DMS153 treated with DMSO at 0.1 percent for 48 hours (cell line): ENCODE data around the gene RAPGEF3.

Source experiments
- DNase-seq: peaks from one replicate; lab custom pipeline; 2025; ENCODE audit not compliant: unreplicated experiment; lab: John Stamatoyannopoulos, UW

RAPGEF3 gene

GRCh38 chr12:47777741-47778558 lies 19.3 kb upstream of the RAPGEF3 start:
- DNase-seq: no peak

DNA sequence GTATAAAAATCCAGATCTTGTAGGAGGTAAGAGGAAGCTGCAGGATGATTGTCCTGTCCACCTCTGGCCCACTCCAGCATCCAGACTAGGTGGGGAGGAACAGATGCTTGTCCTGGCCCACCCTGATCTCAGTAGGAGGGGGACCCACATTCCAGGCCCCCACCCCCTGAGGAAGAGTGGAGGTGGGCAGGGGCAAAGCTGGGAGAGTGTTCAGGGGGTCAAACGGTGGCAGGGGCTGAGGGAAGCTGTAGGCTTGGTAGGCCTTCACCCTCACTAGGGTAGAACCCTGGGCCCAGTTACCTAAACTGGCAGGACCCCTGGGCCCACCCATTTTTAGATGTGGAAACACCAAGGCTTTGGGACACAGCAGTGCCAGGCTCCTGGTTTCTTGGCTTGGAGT lies 18.5 kb upstream of the RAPGEF3 start:
- no peak for DNase-seq

DNA sequence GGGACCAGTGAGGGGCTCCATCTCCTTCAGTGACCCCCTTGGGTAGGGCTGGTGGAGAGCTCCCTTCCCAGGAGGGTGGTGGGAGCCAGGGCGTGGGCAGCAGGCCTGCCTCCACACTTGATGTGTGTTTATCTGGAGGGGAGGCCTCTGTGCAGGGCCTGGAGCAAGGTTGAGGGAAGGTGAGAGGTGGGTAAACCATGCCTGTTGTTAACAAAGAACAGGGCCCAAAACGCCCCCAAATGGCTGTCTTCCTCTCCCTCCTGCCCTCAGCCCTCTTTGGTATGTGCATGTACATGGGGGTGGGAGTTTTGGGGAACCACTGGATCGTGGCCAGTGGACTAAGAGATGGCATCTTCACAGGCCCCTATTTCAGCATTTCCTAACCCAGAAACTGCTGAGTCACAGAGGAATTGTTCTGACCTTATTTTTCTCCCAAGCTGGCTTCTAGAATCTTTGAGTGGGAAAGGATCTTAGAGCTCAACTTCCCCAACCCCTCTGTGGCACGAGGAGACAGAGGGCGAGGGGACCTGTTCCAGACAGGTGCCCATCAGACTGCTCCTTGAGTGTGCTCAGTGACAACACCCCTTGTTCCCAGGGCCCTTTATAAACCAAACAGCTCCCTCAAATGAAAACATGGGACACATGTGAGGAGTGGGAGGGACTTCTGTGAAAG lies 17.9 kb upstream of the RAPGEF3 start:
- DNase-seq: no peak

- DNase-seq: no peak
Observed at GRCh38 chr12:47775100-47775911, 16.6 kb upstream of the RAPGEF3 start.

GRCh38 chr12:47774663-47775062 lies 16.0 kb upstream of the RAPGEF3 start:
- DNase-seq: no peak

DNA sequence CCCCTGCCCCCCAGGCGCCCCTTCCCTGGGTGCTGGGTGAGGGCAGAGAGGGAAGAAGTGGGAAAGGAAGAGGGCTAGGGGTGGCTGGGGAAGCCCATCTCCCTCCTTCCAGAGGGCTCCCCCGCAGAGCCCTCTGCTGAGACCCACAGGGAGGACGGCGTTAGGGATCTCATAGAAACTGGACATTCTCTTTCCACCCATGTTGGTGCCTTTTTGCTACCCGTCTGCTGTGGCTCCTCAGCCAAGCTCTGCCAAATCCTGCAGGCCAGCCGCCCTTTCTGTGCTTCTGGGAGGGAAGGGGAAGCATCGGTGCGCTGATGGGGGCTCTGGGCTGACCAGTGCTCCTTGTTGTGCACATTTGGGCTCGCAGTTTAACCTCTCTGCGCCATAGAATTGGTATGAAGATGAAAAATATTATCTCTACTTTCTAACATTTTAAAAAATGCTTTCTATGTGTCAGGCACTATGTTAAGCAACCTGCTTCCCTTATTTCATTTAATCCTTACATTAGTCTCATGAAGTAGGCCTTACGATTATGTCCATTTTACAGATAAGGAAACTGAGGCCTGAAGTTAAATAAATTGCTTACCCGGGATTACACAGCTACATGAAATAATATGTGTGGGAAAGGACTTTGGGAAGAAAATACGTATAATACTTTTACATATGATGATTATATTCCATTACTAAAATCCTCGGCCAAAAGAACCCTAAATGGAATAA lies 15.3 kb upstream of the RAPGEF3 start:
- no peak for DNase-seq

GRCh38 chr12:47773062-47773857 lies 14.6 kb upstream of the RAPGEF3 start, which contains the start of gene SLC48A1:
SLC48A1 (plus strand) TSS chr12:47773238; CDS start chr12:47773305, 67 bp downstream.
- peak; percentile 30 for DNase-seq

DNA sequence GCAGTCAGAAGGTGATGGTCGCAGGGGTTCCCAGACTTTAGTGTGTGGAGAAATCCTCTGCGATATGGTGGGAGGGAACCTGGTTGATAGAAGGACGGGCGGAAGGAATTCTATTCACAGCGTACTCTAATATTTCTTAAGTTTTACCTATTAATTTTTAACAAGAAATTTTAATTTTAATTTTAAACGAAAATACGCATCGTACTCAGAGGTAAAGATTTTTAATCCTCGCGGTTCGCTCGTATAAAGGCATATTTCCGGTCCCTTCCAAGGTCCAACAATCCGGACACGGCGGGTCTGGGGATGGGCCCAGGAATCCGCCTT lies 14.0 kb upstream of the RAPGEF3 start:
- DNase-seq: no peak

DNA sequence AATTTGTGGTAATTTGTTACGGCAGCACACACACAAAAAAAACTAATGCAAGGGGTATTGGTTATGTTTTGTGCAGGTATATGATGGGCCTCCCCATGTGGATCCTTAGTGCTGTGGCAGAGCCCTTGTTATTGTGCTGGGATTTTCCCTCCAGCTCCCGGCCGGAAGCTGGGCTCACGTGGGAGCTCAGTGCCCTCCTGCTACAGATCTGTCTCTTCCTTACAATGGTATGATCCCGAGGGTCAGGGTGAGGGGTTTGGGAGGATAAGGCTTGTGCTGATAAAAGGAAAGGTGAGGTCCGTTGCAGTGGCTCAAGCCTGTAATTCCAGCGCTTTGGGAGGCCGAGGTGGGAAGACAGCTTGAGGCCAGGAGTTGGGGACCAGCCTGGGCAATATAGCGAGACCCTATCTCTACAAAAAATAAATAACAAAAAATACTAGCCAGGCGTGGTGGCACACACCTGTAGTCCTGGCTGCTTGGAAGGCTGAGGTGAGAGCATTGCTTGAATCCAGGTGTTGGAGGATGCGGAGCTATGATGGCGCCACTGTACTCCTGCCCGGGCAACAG lies 13.5 kb upstream of the RAPGEF3 start:
- DNase-seq: no peak

DNA sequence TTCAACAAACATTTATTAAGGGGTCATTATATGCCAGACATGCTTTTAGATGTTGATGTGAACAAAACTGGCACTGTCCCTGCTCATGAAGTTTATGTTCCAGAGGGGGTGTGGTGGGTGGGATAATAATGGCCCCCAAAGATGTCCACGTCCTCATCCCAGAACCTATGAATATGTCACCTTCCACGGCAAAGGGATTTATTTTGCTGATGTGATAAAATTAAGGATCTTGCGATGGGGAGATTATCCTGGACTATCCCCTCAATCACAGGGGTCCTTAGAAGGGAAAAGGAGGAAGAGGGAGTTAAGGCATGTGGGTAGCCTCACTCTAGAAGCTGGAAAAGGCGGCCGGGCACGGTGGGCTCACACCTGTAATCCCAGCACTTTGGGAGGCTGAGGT lies 12.6 kb upstream of the RAPGEF3 start:
- DNase-seq: no peak

GRCh38 chr12:47770086-47770726 lies 11.5 kb upstream of the RAPGEF3 start:
- no peak for DNase-seq

DNA sequence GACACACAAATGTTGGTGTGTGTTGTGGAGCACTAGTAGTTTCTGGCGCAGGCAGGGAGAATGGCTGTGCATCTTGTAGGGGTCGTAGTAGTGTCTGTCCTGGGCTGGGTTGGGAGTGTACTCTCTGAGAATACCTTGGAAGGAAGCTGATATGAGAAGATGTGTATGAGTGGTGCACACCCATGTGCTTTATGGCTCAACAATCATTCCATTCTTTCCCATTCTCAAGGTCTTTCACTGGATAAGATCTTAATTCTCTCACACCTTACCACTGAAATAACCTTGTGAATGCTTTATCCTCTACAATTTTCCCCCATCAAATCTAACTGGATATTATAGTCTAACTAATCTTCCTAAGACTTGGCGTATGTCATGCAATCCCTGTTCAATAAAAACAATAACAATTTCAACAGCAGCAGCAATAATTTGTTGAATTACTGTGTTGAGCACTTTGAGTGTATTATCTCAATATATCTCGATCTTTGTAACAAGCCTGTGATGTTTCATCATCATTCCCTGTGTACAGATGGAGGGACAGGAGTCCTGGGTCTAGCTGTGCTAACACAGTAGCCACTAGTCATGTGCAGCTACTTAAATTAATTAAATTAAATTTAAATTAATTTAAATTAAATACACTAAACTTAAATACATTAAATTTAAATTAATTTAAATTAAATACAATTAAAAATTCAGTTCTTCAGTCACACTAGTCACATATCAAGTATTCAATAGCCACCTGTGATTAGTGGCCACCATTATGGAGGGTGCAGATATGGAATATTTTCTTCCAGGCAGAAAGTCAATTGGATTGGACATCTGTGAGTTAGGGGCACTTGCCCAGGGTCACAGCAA lies 10.8 kb upstream of the RAPGEF3 start:
- DNase-seq: no peak

GRCh38 chr12:47768323-47768811 lies 9.7 kb upstream of the RAPGEF3 start:
- no peak for DNase-seq

DNA sequence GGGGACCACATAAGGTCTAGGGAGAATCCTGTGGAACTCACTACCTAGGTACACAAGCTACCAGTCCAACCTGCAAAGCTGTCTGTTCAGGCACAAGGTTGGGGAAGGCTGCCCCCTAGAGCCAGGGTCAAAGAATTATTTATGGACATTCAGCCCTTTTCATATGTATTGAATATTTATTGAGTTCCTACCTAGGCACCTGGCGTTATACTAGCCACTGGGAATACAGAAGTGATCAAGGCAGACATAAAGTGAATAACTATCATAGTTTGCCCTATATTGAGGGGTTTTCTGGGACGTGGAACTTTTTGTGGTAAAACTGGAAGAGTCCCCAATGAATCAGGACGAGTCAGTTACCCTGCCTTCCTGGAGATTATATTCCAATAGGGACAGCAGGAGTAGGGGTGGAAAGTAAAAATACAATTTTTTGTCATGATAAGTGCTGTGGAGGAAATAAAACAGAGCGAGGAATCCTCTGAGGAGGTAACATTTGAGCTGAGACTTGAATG lies 8.6 kb upstream of the RAPGEF3 start:
- peak; percentile 36 for DNase-seq

GRCh38 chr12:47766502-47767215 lies 8.0 kb upstream of the RAPGEF3 start:
- no peak for DNase-seq

DNA sequence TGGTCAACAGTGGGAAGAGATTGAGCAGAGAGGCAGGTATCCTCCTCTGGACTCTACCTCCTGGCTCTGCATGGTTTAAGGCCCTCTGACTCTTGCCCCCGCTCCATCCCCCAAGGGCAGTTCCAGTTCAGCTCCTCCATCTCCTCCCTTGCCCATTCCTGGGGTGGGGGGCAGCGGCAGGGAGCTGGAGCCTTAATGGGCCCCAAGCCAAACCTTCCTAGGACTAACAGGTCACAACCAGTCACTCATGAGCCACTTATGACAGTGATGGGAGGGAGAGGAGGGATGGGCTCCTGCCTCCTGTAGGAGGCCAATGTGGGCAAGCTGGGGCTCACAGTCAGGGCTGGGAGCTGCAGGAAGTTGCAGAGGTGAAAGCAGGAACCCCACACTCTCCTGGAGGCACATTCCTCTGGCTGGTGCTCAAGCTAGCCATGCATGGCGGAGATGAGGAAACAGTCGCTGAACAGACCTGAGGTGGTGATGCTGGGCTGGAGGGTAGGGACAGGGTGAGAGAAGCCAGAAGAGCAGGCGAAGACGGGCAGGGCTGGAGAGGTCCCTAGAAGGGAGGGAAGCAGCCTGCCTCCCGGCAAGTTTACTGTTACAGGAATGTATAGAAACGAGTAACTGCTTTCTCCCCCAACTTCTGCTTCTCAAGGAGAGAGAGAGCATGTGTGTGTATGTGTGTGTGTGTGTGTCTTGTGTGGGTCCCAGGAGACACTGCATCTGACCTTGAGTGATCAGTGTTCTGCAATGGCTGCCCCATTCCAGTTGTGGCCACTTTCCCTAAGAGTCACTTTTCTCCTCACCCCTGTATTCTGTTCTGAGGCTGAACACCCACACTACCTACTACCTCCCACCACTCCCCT lies 5.0 kb upstream of the RAPGEF3 start:
- DNase-seq: no peak
